Ramos (cell line): ENCODE results near the gene S100A8.
"Not testable (repeated sequence)": the region's sequence is repeated elsewhere in the genome, so short reads cannot be mapped to it uniquely, and the experiment has no call there.

Experiments
- in situ Hi-C: fragments of 300-500 bp; cut with MboI; formaldehyde crosslinking; loops from one replicate; pipeline ENCODE4 v1.14.3; 2022; ENCODE audit warnings: low sequenced_read_pairs; ENCODE audit not compliant: unreplicated experiment

S100A8 gene

GRCh38 chr1:153349363-153350320 is 41.2 kb downstream of the S100A8 start:
- in situ Hi-C loops: loop anchor here (10.0 kb wide), 1 partner anchor 135 kb away; no protein-coding TSS in a partner anchor

- in situ Hi-C loops: no loop called here
These were observed 42.1 kb downstream of the S100A8 start, which contains the start of gene PGLYRP4 for GRCh38 chr1:153348511-153349362. TSS of gene PGLYRP4 (minus strand) at chr1:153348841. CDS start at chr1:153347932, 909 bp downstream.

GRCh38 chr1:153347856-153348255 is 43.0 kb downstream of the S100A8 start:
- in situ Hi-C loops: no loop called here

- in situ Hi-C loops: not testable (repeated sequence)
These were observed 43.8 kb downstream of the S100A8 start for GRCh38 chr1:153347049-153347448.

GRCh38 chr1:153346077-153346723 is 44.7 kb downstream of the S100A8 start:
- in situ Hi-C loops: no loop called here

- in situ Hi-C loops: no loop called here
These were observed 45.4 kb downstream of the S100A8 start for GRCh38 chr1:153345187-153346076.

- in situ Hi-C loops: no loop called here
These were observed 46.2 kb downstream of the S100A8 start for GRCh38 chr1:153344718-153345025.

- in situ Hi-C loops: no loop called here
These were observed 46.8 kb downstream of the S100A8 start for GRCh38 chr1:153343811-153344717.

- in situ Hi-C loops: no loop called here
These were observed 47.7 kb downstream of the S100A8 start for GRCh38 chr1:153343040-153343681.

- in situ Hi-C loops: no loop called here
These were observed 48.7 kb downstream of the S100A8 start for GRCh38 chr1:153342178-153342577.

GRCh38 chr1:153341431-153341934 is 49.4 kb downstream of the S100A8 start:
- in situ Hi-C loops: no loop called here

GRCh38 chr1:153340356-153340755 is 50.5 kb downstream of the S100A8 start:
- in situ Hi-C loops: no loop called here
